Endometrial microvascular endothelial cells (primary cell): ENCODE results near the gene PRCP. TPM values are rescaled to one million over a fixed set of nuclear protein-coding genes. Genes with fewer than 3 reads are reported as not detected.

ENCODE experiments used
- in situ Hi-C: cut with HindIII; loops from 2 replicates; pipeline ENCODE4 v1.10.0; 2017; ENCODE audit warnings: low sequenced_read_pairs, low pct_unique_long_range_greater_than_20kb; ENCODE audit errors: inconsistent ontology term
- total RNA-seq: library from RNA; depleted of rRNA; stranded (reverse); fragments of >200 nt; gene quantifications from one replicate; pipeline ENCODE4 v1.2.3, GENCODE V29; 2015; ENCODE audit errors: inconsistent ontology term

PRCP gene
- total RNA-seq, 1 donor from 2014 or later: 55.9 TPM

DNA sequence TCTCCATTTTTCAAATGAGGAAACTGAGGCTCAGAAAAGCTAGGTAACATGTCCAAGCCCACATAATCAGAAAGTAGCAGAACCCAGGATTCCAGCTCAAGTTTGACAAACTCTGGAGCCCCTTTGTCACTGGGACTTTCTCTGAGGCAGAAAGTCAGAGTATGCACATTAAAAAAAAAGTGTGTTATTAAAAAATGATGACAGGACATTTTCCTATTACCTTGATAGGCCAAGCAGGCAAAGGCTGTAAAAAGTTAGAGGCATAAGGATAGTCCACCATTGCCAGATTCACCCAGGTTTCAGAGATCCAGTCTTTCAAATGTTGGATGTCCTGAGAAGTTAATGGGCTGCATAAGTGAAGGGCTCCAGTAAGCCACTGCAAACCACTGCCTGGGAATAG lies 51.4 kb downstream of the PRCP start:
- in situ Hi-C loops: no loop called here

DNA sequence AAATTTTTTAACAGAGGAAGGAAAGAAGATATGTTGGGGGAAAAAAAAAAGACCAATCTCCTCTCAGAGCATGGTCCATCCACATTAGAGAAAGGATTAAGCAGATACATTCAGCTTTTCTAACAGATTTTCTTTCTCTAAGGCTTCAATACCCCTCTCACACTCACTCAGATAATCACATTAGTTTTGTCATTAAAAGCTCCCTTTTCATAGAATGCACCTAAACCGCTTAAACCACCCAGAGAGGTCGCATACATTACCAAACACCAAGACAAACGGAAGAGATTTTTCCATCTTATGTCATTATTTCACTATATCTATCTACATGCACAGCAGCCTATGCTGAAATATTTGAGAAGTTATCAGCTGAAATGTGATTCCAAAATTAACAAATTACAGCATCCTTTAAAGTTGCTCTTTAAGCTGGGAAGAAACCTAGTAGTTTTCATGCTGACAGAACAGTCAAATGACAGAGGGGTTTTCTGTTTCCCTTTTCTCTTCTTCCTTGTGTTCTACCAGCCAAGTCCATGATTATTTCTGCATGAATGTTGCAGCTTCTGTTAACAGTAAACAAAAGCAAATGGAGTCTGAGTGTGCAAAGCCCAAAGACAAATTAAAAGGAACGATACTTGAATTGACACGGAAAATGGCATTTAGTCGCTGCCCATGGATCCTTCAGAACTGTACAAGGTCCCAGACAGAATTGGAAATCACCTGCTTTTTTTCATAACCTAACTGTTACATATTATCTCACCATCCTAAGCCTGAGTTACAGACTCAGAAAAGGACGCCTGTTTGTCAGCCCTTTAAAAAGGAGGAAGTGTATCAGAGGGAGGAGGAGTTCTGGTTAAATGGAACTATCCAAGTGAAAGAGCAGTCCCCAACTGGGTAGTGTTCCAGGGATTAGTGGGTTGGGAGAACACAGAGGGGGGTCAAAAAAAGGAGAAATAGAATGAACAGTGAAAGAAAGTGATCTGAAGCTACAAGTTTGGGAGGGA lies 54.6 kb downstream of the PRCP start:
- in situ Hi-C loops: no loop called here

DNA sequence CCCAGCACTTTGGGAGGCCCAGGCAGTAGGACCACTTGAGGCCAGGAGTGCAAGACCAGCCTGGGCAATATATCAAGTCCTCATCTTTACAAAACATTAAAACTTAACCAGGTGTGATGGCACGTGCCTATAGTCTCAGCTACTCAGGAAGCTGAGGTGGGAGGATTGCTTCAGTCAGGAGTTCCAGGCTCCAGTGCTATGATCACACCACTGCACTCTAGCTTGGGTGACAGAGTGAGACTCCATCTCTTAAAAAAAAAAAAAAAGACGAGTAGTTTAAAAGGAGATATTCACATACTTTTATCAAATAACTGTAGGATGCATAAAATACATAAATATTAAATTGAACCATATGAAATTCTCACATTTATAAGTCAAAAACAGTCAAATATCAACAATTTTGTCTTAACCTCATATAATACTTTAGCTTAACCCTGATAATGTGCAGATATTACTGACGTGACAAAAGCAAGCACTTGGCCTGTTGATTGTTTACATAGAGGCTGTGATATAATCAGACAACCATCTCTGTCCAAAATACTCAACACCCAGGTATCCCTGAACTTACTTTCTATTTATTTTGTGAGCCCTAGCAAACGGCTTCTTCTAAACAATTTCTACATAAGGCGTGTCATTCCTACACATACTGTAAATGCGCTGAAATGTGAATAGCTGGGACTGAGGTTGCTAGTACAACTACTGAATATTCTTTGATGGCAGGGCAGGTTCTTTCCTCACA lies 57.0 kb downstream of the PRCP start:
- in situ Hi-C loops: no loop called here

DNA sequence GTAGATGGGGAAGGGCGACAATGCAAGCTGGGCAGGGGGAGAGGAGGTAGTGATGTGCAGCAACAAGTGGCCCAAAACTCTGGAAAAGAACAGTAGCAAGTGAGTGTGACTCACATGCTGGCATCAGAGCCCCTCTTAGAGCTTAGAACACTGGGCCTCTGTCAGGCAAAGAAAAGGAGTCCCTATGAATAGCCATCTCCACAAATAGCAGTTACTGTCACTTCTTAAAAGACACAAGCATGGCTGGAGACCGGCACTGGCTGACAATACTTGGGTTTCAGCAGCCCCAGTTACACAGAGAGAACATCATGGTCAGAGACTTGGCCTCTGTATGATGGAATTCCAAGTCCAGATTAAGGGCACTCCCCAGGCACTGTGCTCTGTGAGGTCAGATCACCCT lies 58.2 kb downstream of the PRCP start:
- in situ Hi-C loops: no loop called here

DNA sequence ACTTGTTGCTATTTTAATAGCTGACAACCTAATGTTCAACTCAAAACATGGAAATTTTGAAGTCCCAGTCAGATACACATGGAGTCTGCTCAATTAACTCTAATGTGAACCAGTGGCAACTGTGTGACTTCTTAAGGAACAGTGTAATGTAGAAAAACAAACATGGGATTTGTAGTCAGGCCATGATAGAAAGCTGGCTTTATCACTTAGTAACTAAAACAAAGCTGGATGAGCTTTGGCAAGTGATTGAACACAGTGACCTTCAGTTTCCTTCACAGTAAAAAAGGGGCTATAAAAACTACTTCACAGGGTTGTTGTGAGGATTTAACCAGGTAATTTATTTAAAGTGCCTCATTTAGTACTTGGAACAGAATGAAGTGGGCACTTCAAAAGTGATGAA lies 62.6 kb downstream of the PRCP start:
- in situ Hi-C loops: no loop called here

DNA sequence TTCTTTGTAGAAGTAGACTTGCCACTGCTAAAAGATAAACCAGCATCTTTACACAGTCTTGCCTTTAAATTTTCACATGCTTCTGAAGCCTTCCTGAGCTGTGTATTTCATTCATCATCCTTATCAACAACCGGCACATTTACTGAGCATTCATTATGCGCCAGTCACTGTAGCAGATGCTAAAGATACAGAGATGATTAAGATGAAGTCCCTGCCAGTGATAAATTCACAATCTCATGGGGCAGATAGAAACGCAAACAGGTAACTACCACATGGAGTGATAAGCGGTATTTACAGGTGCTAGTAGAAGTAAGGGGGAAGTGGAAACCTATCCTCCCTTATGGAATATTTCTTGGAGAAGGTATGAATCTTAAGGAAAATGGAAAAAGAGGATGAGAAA lies 67.2 kb downstream of the PRCP start:
- in situ Hi-C loops: no loop called here

DNA sequence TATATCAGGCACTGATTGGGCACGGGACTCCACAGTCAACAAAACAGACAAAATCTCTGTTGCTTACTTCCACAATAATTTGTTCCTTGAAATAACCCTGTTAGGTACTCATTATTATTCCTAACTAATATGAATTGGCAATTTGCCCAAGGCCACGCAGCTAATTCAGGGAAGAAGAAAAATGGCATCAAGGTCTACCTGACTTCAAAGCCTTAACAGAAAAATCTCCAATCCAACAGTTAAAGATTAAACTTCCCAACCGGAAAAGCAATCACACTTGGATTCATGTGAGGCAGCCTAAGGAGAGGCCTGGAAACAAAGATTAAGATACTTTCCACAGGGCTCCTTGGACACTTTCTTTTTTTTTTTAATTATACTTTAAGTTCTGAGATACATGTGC lies 68.9 kb downstream of the PRCP start:
- in situ Hi-C loops: no loop called here

DNA sequence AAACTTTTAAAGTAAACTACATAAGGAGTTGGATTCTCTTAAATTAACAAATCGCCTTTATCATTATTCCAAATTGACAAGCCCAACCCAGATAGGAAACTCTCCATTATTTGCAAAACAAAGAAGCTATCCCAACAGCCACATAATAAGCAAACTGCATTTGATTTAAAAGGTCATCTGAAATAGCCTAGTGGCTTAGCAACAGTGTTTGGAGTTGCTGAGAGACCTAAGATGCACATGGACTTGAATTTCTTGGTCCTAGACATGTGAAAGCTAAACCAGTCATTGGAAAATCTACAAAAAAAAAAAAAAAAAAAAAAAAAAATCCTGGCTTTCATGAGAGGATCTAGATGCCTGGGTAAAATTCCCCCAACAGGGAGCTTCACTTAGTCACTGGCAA lies 69.5 kb downstream of the PRCP start:
- in situ Hi-C loops: no loop called here

DNA sequence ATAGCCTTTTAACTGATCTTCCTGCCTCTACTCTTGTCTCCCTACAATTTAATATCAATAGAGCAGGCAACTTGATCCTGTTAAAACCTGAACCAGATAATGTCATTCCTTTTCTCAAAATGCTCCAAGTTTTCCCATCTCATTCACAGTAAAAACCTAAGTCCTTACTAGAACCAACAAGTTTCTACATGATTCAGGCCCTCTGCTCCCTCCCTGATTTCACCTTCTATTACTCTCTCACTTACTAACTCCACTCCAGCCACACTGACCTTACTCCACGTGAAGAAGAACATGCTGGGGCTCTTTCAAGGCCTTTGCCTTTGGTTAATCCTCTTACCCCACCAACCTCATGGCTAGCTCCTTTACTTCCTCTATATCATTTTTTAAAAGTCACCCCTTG lies 71.1 kb downstream of the PRCP start:
- in situ Hi-C loops: no loop called here

DNA sequence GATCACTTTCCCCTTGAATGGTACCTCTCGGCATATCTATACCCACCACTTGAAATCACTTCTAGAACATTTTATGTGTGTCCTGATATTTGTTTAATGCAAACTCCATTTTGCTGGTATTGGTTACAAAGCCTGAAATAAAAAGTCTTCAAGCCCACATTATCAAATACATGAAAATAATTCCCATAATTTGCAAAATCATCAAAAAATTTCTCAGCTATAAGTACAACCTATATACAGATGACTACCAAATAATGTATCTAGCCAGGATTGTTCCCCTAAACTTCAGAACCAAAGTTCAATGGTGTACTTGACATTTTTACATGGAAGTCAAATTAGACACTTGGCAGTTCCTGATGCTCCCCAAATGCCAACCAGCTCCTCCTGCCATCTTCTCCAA lies 71.8 kb downstream of the PRCP start:
- in situ Hi-C loops: no loop called here

DNA sequence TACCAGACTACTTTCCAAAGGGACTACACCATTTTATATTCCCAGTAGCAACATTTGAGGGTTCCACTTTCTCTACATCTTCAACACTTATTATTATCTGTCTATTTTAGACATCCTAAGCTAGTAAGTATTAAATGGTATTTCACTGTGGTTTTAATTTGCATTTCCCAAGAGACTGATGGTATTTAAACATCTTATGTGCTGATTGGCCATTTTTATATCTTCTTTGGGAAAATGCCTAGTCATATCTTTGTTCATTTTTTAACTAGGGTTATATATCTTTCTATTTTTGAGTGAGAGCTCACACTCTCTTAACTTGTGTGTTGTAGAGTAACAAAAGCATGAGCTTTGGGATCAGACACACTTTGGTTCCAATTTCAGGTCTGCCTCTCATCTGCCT lies 73.7 kb downstream of the PRCP start:
- in situ Hi-C loops: no loop called here

DNA sequence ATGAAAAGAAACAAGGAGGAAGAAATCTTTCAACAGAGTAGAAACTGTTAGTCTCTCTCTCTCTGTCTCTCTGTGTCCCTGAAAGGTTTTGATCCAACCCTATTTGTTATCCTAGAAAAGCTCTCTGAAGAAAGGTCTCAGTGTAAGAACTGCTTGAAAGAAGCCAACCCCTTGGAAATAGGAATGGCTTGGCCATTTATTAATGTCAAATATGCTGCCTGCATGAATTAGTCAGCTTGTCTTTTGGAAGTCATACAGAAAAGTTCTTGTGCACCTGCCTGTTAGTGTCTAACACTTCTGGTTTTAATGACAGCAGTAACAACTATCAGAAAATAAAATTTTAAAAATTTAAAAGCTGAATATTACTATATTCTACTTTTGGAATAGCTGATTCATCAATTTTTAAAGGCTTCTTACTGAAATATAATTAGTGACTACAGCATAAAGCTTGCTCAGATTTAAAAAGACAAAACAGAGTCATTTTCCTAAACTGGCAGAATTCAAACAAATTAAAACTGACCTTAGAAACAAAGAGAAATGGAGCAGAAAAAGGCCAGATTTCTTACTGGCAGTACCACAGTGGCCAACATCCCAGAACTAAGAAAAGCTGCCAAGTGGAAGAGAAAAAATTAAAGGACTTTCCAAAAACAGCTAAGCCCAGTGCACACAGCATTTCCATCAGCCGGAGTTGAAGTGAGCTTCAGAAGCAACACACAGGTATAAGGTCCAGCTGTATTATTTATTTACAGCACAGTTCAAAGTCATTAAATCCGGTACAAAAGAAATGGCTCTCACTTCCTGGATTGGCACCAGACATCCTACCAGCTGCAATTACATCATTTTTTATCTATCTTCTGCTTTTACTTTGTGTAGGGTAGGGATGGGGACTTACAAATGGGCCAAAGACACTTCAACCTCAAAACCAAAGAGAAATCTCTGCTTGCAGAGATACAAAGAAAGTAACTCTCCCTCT lies 76.3 kb downstream of the PRCP start:
- in situ Hi-C loops: no loop called here

DNA sequence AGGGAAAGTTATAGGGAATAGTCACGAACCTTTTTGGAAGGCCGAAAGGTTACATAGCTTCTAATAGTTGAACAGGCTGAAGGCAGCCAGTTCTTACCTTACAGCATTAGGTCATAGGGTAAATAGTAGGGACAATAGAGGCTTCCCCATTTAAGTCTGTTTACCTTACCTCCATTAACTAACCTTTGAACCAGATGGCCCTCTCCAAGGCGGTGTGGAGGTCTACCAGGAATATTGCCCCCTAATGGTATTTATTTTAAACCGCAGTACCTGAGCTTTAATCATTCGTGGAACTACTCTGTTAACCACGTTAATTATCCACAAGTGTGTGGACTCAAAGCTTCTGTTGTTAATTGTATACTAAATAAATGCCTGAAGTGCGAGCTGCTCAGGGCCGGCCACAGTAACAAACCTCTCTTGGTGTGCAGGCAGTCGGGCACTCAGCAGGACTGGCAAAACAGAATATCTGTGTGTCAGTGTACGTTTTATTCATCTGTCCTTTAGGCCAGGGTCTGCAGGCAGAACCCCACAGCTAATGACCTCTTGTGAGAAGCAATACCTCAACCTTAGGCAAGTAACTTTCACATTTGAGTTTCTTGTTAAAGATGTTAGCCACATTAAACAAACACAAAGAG lies 81.7 kb downstream of the PRCP start:
- in situ Hi-C loops: no loop called here

DNA sequence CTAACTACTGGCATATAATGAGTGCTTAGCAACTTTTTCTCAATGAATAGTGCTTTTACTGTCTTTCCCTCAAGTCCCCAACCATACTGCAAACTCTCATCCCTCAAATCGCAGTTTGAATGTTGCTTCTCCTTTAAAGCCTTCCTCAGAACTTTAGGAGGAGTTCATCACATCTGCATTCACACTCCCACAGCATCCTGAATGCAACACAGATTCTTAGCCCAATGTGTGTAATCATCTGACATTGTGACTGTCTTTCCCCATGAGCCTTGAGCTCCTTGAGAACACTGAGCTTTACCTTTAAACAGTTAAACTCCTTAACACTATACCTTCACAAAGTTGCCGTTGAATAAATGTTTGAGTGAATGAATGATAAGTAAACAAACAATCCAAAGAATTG lies 84.8 kb downstream of the PRCP start:
- in situ Hi-C loops: no loop called here

DNA sequence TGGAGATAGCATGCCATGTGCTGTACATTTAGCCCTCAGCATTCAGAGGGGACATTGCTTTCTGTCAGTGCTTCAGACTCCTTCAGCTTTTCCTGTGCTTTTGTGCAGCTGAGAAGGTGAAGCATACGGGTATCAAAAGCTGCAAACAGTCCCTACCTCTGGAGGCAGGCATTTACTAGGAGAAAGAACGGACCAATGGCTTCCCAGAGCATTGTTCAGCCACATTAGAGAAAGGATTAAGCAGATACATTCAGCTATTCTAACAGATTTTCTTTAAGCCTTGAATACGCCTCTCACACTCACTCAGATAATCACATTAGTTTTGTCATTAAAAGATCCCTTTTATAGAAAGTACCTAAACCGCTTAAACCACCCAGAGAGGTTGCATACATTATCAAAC lies 85.9 kb downstream of the PRCP start:
- in situ Hi-C loops: no loop called here

DNA sequence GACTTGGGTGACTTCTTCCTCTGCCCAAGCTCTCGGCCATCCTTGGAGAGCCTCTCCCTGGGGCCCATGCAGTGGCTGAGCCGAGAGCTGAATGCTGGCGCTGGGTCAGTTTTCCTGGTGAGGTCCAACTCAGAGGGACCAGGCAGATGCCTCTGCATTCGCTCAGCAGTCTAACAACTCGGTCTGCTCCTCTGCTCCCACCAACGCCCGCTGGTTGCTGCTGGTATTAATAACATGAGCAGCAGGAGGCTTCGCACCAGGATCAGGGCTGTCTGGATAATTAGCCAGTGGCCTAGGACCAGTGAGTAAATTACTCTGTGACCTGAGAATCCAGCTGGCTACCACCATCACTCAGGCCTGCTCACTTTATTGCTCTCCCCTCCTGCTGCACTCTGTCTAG lies 88.9 kb downstream of the PRCP start:
- in situ Hi-C loops: no loop called here

DNA sequence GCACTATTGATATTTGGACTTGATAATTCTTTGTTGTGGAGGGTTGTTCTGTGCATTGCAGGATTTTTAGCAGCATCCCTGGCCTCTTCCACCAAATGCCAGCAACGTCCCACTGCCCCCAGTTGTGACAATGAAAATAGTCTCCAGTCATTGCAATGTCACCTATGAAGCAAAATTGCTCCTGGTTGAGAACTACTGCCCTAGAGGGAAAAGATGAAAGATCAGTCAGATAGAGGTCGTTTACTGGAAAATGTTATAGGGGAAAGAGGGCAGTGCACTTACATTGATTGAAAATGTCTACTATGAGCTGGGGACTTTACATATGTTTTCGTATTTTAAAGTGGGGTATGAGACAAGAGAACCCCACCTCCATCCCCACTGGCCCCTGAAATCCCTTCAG lies 89.5 kb downstream of the PRCP start:
- in situ Hi-C loops: no loop called here

DNA sequence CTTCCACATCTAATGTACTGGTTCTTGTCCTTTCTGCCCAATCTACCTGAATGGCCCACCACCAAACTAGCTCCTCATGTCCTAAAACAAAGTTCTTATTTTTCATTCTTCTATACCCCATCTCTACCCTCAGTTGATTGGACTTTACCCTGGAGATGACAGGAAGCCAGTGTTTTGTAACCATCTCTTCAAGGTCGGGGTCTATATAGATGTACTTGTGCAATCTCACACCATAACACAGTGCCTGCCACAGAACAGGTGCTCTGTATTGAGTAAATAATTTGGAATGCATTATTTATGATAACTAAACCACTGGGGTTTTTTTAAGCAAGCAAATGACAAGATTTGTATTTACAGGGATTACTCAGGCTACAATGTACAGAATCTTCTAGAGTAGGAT lies 89.9 kb downstream of the PRCP start:
- in situ Hi-C loops: no loop called here

DNA sequence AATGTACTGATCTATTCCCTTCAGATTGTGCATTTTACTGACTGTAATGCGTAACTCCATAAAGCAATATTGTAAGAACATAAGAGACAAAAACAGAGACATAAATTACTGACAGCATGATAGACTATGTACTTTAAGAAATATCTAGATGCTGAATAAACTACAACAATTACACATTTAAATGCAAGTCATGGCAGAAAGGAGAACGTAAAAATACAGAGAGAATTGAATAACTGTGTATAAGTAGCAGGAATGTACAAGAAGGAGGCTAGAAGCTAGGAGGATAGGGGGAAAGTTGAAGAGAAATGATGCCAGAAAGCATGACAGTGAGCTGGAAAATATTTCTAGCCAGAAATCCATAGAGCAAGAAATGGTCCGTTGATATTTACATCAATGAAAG lies 92.6 kb downstream of the PRCP start:
- in situ Hi-C loops: no loop called here
